Uterus (tissue), 4 donors: ENCODE measurements around the gene APPBP2. TPM values are rescaled to one million over a fixed set of nuclear protein-coding genes. Genes with fewer than 3 reads are reported as not detected.

ENCODE experiments used
- DNase-seq, 2 donors: peaks; one replicate each; pipeline ENCODE4 v3.0.0-alpha.2; 2019 to 2020
- H3K27ac ChIP-seq, 2 donors: fragments of 200-600 bp; sonication (generic); 1 replicate in 1 of 2; 2 replicates in 1 of 2; pipeline ENCODE4 v1.5.1; 2016 to 2018
- H3K27me3 ChIP-seq, 2 donors: fragments of 200-600 bp; sonication (generic); one replicate each; pipeline ENCODE4 v1.5.1; 2018 to 2019; ENCODE audit warnings: control low read depth in 1 of 2
- H3K36me3 ChIP-seq, 2 donors: fragments of 200-600 bp; sonication (generic); one replicate each; pipeline ENCODE4 v1.5.1; 2019; ENCODE audit warnings: control low read depth in 1 of 2
- H3K4me1 ChIP-seq, 2 donors: fragments of 200-600 bp; sonication (generic); one replicate each; pipeline ENCODE4 v1.5.1; 2018 to 2019; ENCODE audit warnings: control low read depth in 1 of 2
- H3K4me3 ChIP-seq, 2 donors: fragments of 200-600 bp; sonication (generic); 1 replicate in 1 of 2; 2 replicates in 1 of 2; pipeline ENCODE4 v1.5.1; 2018 to 2019; ENCODE audit warnings: mild to moderate bottlenecking in 1 of 2
- H3K9me3 ChIP-seq, 2 donors: fragments of 200-600 bp; sonication (generic); one replicate each; pipeline ENCODE4 v1.5.1; 2019; ENCODE audit warnings: control low read depth in 1 of 2
- POLR2A ChIP-seq, 2 donors: fragments of 450-650 bp; IDR thresholded peaks; one replicate each; pipeline ENCODE4 v1.6.1; 2016; ENCODE audit warnings: antibody characterized with exemption in 2 of 2, mild to moderate bottlenecking in 1 of 2, moderate library complexity in 1 of 2
- intact Hi-C: fragments of 100-400 bp; cut with DNase I; formaldehyde crosslinking; loops from one replicate; pipeline ENCODE4 v1.15.1; 2023; ENCODE audit warnings: low total_unique reads
- total RNA-seq, 4 donors: library from RNA; depleted of rRNA in 3 of 4; stranded (reverse); fragments of >200 nt in 3 of 4; gene quantifications; one replicate each; pipeline versions ENCODE4 v1.1.0 to v1.2.4, GENCODE V29; 2014 to 2023
- TF ChIP-seq, protein P1 (sequence below), 4 experiments: fragments of 200-600 bp in 2 of 4; fragments of 450-650 bp in 2 of 4; sonication (generic) in 2 of 4; IDR thresholded peaks; one replicate each; pipeline ENCODE4 v1.5.1; 2016 to 2019; ENCODE audit warnings: antibody characterized with exemption in 4 of 4, mild to moderate bottlenecking in 2 of 4, moderate library complexity in 1 of 4
- donor health status: DM: yes; HTN: yes; CAD: no.

The APPBP2 gene
- total RNA-seq, 4 donors from 2014 or later, result 13.8 to 103 (median 36.2) TPM

DNA sequence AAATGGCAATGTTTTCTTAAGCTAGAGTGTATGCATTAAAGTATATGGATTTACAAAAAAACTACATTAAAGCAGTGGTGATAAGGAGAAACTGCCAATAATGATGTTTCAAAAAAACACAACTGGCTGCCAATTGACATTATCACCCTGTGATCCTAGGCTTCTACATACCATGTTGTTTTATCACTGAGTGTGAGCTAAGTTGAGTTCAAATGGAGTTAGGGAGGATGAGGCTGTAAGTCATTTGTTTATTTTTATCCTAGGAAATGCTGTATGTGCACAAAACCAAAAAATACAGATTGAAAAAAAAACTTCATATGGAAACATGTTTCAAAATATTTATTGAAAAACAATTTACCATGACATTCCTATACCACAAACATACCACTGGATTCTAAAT lies 80.9 kb downstream of the APPBP2 start:
- TF ChIP-seq POLR2A (IDR thresholded peaks at IDR 0.05), result no peak
- TF ChIP-seq, protein P1, sequence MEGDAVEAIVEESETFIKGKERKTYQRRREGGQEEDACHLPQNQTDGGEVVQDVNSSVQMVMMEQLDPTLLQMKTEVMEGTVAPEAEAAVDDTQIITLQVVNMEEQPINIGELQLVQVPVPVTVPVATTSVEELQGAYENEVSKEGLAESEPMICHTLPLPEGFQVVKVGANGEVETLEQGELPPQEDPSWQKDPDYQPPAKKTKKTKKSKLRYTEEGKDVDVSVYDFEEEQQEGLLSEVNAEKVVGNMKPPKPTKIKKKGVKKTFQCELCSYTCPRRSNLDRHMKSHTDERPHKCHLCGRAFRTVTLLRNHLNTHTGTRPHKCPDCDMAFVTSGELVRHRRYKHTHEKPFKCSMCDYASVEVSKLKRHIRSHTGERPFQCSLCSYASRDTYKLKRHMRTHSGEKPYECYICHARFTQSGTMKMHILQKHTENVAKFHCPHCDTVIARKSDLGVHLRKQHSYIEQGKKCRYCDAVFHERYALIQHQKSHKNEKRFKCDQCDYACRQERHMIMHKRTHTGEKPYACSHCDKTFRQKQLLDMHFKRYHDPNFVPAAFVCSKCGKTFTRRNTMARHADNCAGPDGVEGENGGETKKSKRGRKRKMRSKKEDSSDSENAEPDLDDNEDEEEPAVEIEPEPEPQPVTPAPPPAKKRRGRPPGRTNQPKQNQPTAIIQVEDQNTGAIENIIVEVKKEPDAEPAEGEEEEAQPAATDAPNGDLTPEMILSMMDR (IDR thresholded peaks at IDR 0.05), result no peak

DNA sequence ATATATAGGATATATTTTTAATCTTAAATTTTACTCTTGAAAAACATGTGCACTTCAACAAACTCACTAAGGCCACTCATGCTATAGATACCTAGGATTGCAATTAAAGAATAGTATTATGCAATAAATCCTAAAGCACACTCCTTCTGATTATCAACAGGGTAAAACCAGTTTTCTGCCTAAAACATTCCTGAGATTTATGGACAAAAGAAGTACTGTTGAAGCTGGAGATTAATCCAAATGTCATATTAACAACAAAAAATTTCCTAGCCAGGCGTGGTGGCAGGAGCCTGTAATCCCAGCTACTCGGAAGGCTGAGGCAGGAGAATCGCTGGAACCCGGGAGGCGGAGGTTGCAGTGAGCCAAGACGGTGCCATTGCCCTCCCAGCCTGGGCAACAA lies 82.3 kb downstream of the APPBP2 start:
- Histone ChIP-seq H3K27ac (no peak overlapping the region), H3K36me3 (no peaks in the 10 kb centered on the region), H3K27me3 (no peaks in the 10 kb centered on the region), H3K4me1 (peaks cover 0 to 8% of the 10 kb centered on the region in 2 donors), H3K9me3 (no peaks in the 10 kb centered on the region), H3K4me3 (no peak overlapping the region)
- DNase-seq, result no peak
- no peak for TF ChIP-seq POLR2A (IDR thresholded peaks at IDR 0.05)
- TF ChIP-seq, protein P1 (IDR thresholded peaks at IDR 0.05), result no peak
- intact Hi-C loops, result no loop called here

More for the DNA sequence above, 80.9 kb downstream of the APPBP2 start:
- Histone ChIP-seq H3K27me3 (no peaks in the 10 kb centered on the region), H3K27ac (no peak overlapping the region), H3K36me3 (no peaks in the 10 kb centered on the region), H3K4me3 (no peak overlapping the region), H3K9me3 (no peaks in the 10 kb centered on the region), H3K4me1 (peaks cover 0 to 8% of the 10 kb centered on the region in 2 donors)
- no peak for DNase-seq
- intact Hi-C loops, result no loop called here

DNA sequence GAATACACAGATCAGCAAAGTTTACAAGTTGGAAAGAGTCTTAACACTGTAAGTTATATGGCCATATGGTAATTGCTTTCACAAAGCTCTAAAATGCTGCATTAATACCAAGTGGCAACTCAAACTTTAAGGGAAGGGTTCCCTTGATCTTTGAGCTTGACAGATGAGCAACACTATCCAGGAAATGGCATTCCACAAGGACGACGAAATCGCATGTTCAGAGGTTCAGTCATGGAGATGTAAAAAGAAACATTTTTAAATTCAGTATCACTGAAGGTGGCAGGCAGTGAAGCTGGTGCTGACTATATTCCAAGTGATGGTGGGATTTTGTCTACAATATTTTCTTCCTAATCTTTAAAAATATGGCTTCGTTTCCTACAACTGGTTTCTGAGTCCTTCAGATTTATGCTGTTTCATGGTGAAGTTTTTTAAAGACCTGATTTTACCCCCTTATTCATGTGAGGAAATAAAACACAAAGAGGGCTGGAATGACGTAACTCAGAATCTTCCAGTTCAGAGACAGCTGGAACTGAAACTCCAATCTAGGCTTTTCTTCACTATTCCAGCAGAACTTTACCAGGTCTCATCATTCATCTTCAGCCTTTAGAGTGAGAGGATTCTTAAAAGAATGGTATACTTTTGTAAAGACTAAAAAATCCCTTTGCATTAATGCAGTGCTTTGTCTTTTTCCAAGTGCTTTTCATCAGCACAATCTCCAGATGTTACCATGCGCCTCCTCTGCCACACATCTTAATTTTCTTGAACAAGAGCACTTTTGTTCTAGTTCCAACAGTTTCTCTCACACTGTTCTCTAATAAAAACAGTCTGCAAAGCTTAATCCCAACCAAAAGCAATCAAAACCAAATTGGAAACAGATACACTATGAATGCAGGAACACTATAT lies 83.5 kb downstream of the APPBP2 start:
- no peak overlapping the region for H3K4me3 ChIP-seq
- no peaks in the 10 kb centered on the region for H3K27me3 ChIP-seq
- no peak for DNase-seq
- TF ChIP-seq, protein P1 (IDR thresholded peaks at IDR 0.05), result no peak
- no peak for TF ChIP-seq POLR2A (IDR thresholded peaks at IDR 0.05)
- H3K9me3 ChIP-seq, result no peaks in the 10 kb centered on the region
- intact Hi-C loops, result no loop called here
- H3K27ac ChIP-seq, result peak overlapping the region; percentile 9 to 58
- H3K4me1 ChIP-seq, result peaks cover 0 to 8% of the 10 kb centered on the region in 2 donors
- H3K36me3 ChIP-seq, result no peaks in the 10 kb centered on the region

DNA sequence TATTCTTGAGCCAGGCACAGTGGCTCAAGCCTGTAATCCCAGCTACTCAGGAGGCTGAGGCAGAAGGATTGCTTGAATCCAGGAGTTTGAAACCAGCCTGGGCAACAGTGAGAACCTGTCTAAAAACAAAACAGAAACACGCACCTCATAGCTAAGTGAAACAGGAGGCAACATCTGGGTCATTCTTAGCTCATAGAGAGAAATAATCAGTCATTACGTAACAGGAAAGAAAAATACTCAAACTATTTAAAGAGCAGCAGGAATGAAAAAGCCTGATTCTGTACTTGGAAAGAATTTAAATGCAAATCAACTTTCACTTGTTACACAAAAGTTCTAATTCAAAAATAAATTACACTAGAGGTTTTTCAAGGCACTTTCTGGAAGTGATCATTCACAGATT lies 86.5 kb downstream of the APPBP2 start:
- H3K4me1 ChIP-seq, result peaks cover 0 to 8% of the 10 kb centered on the region in 2 donors
- no peaks in the 10 kb centered on the region for H3K9me3 ChIP-seq
- no peaks in the 10 kb centered on the region for H3K36me3 ChIP-seq
- DNase-seq, result no peak
- TF ChIP-seq, protein P1 (IDR thresholded peaks at IDR 0.05), result no peak
- TF ChIP-seq POLR2A (IDR thresholded peaks at IDR 0.05), result no peak
- no peaks in the 10 kb centered on the region for H3K27me3 ChIP-seq
- H3K27ac ChIP-seq, result no peak overlapping the region
- H3K4me3 ChIP-seq, result no peak overlapping the region
- intact Hi-C loops, result no loop called here

DNA sequence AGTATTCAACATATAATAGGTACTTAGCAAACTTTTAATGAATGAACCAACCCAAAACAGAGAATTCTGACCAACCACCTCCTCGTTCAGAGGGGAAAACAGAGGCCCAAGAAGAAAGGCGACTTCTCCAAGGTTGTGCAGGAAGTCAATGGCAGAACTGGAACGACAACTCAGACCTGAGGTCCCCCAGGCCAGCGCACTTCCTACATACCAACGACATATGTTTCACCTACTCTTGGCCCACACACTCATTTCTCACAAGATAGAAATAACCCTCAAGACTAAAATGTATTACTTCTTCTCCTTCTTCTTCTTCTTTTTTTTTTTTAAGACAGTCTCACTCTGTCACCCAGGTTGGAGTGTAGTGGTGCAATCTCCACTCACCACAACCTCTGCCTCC lies 89.4 kb downstream of the APPBP2 start:
- Histone ChIP-seq H3K9me3 (no peaks in the 10 kb centered on the region), H3K27me3 (no peaks in the 10 kb centered on the region), H3K36me3 (no peaks in the 10 kb centered on the region), H3K4me3 (no peak overlapping the region), H3K27ac (no peak overlapping the region), H3K4me1 (no peaks in the 10 kb centered on the region)
- no peak for TF ChIP-seq POLR2A (IDR thresholded peaks at IDR 0.05)
- TF ChIP-seq, protein P1 (IDR thresholded peaks at IDR 0.05), result no peak
- intact Hi-C loops, result no loop called here
- no peak for DNase-seq
